ENCODE data around the gene KRTAP1-5. TPM values are rescaled to one million over a fixed set of nuclear protein-coding genes. Genes with fewer than 3 reads are reported as not detected.

Gene KRTAP1-5
- total RNA-seq, 3 donors from 2014 or later = not detected

DNA sequence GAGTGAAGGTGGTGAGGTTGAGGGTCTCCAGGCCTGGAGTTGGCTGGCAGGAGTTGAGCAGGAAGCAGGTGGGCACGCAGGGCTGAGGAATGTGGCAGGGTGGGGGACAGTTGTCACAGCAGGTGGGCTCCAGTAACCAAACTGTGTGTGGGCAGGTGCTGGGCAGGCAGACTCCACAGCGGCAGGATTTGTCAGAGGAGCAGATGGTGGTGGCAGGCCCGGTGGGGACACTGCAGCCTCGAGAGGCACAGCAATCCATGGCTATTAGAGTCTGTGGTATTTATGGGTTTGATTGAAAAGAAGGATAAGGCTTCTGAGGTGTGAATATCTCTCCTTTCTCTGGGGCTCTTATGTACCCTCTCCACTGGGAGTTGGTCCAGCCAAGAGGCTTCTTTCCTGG lies 33.2 kb downstream of the KRTAP1-5 start, which contains the start of gene KRTAP3-3:
KRTAP3-3 (minus strand) TSS at position 326 of the 400 bp plus-strand sequence; CDS start at position 259, 67 bp downstream.
- no peaks in the 10 kb centered on the region for H3K9me3 ChIP-seq
- H3K36me3 ChIP-seq = no peaks in the 10 kb centered on the region
- no peak for DNase-seq (ENCODE audit: low spot score in 2 of 2)
- intact Hi-C loops (cut with DNase I; ENCODE audit: low total_unique reads) = no loop called here
- H3K4me1 ChIP-seq = no peaks in the 10 kb centered on the region
- H3K4me3 ChIP-seq = no peak within 1 kb of the TSS
- no peak for TF ChIP-seq POLR2A (IDR thresholded peaks at IDR 0.05)
- TF ChIP-seq, protein P1, sequence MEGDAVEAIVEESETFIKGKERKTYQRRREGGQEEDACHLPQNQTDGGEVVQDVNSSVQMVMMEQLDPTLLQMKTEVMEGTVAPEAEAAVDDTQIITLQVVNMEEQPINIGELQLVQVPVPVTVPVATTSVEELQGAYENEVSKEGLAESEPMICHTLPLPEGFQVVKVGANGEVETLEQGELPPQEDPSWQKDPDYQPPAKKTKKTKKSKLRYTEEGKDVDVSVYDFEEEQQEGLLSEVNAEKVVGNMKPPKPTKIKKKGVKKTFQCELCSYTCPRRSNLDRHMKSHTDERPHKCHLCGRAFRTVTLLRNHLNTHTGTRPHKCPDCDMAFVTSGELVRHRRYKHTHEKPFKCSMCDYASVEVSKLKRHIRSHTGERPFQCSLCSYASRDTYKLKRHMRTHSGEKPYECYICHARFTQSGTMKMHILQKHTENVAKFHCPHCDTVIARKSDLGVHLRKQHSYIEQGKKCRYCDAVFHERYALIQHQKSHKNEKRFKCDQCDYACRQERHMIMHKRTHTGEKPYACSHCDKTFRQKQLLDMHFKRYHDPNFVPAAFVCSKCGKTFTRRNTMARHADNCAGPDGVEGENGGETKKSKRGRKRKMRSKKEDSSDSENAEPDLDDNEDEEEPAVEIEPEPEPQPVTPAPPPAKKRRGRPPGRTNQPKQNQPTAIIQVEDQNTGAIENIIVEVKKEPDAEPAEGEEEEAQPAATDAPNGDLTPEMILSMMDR (IDR thresholded peaks at IDR 0.05) = no peak
- TF ChIP-seq POLR2AphosphoS5 (IDR thresholded peaks at IDR 0.05) = no peak
- no peak within 1 kb of the TSS for H3K27ac ChIP-seq
- no peaks in the 10 kb centered on the region for H3K27me3 ChIP-seq

DNA sequence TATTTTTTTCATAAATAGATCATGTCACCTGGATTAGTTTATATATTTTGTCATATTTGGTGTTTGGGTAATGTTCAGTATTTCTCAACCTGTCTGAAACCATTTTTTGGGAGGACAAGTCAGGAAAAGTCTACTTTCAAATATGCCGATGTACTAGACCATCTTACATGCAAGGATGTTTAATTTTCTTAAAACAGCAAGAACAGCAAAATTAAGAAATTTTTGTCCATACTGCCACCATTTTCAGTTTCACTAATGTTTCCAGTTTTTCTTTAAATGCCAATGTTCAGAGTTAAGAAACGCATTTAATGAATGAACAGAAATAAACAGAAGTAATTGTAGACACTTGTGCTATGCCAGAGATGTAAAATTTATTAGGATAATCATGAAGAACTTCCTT lies 33.9 kb downstream of the KRTAP1-5 start:
- TF ChIP-seq POLR2AphosphoS5 (IDR thresholded peaks at IDR 0.05) (no peak), POLR2A (IDR thresholded peaks at IDR 0.05) (no peak)
- TF ChIP-seq, protein P1 (IDR thresholded peaks at IDR 0.05) = no peak
- Histone ChIP-seq H3K36me3 (no peaks in the 10 kb centered on the region), H3K27me3 (no peaks in the 10 kb centered on the region), H3K4me3 (no peak overlapping the region), H3K9me3 (no peaks in the 10 kb centered on the region), H3K4me1 (no peaks in the 10 kb centered on the region), H3K27ac (no peak overlapping the region)
- no peak for DNase-seq (ENCODE audit: low spot score in 2 of 2)
- intact Hi-C loops (cut with DNase I; ENCODE audit: low total_unique reads) = no loop called here

DNA sequence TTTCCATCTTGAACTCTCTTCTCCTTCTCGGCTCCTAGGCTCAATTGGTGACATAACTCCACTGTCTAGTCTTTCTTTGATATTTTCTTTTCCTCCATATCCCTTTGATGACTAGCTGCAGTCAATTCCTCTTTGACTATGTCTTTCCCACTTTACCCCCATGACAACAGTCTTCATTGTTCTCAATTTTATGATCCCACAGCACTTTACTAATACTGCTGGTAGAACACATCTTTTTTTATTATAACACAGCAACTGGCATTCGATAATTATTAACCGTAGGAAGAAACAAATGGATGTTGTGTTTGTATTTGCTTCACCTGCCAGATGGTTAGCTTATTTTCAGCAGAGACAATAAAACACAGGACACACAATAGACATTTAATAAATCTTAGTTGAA lies 34.3 kb downstream of the KRTAP1-5 start:
- no peaks in the 10 kb centered on the region for H3K9me3 ChIP-seq
- DNase-seq (ENCODE audit: low spot score in 2 of 2) = no peak
- no peak for TF ChIP-seq POLR2A (IDR thresholded peaks at IDR 0.05)
- TF ChIP-seq POLR2AphosphoS5 (IDR thresholded peaks at IDR 0.05) = no peak
- TF ChIP-seq, protein P1 (IDR thresholded peaks at IDR 0.05) = no peak
- no peaks in the 10 kb centered on the region for H3K36me3 ChIP-seq
- H3K4me3 ChIP-seq = no peak overlapping the region
- H3K4me1 ChIP-seq = no peaks in the 10 kb centered on the region
- no peak overlapping the region for H3K27ac ChIP-seq
- intact Hi-C loops (cut with DNase I; ENCODE audit: low total_unique reads) = no loop called here
- no peaks in the 10 kb centered on the region for H3K27me3 ChIP-seq

DNA sequence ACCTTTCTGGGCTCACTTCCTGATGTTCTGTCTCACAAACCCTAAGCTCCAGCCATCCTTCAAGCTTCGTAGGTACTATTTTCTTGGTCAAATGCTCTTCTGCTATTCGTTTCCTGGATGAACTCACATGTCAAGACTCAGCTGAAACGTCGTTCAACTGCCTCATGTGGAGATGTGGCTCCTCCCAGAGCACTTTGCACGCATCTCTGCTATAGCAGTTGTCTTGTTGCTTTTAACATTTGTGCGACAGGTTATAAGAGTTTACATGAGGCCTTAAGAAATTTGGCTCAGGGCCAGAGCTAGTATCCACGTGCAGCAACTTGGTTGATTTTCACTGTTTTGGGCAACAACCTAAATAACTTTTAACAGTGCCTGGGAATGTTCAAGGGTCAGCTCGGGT lies 40.1 kb downstream of the KRTAP1-5 start:
- intact Hi-C loops (cut with DNase I; ENCODE audit: low total_unique reads) = no loop called here
- H3K27me3 ChIP-seq = no peaks in the 10 kb centered on the region
- TF ChIP-seq POLR2AphosphoS5 (IDR thresholded peaks at IDR 0.05) = peak in 1 of 3 donors; percentile 15
- no peak for TF ChIP-seq POLR2A (IDR thresholded peaks at IDR 0.05)
- H3K4me3 ChIP-seq = no peak overlapping the region
- no peaks in the 10 kb centered on the region for H3K9me3 ChIP-seq
- peak overlapping the region in 1 of 2 donors; percentile 54 for H3K27ac ChIP-seq
- no peak for DNase-seq (ENCODE audit: low spot score in 2 of 2)
- H3K36me3 ChIP-seq = no peaks in the 10 kb centered on the region
- H3K4me1 ChIP-seq = no peaks in the 10 kb centered on the region

DNA sequence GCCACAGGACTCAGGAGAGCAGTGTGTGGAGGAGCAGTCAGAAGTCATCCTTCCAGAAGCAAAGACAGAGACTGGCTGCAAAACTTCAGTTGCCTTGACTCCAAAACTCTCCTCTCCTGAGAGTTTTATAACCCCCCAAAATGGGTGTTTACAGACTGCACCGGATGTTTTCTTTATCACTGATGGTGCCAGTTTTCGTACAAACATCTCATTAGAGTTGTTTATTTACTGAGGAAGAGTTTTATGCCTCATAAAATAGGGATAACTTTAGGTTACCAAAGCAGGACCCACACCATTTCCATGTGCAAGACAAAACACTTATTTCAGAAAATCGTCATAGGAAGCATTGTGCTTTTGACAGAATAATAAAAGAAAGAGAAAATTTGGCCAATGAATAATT lies 42.8 kb downstream of the KRTAP1-5 start, which contains the start of gene KRT40:
KRT40 (minus strand) TSS at position 101 of the 400 bp plus-strand sequence; CDS start at position 48, 53 bp downstream.
- Histone ChIP-seq H3K27ac (no peak within 1 kb of the TSS), H3K36me3 (no peaks in the 10 kb centered on the region), H3K9me3 (no peaks in the 10 kb centered on the region), H3K27me3 (no peaks in the 10 kb centered on the region), H3K4me3 (no peak within 1 kb of the TSS), H3K4me1 (no peaks in the 10 kb centered on the region)
- DNase-seq (ENCODE audit: low spot score in 2 of 2) = no peak
- TF ChIP-seq POLR2A (IDR thresholded peaks at IDR 0.05) = no peak
- TF ChIP-seq POLR2AphosphoS5 (IDR thresholded peaks at IDR 0.05) = no peak
- TF ChIP-seq, protein P1 (IDR thresholded peaks at IDR 0.05) = no peak
- intact Hi-C loops (cut with DNase I; ENCODE audit: low total_unique reads) = loop anchor here (5.0 kb wide), 1 partner anchor 118 kb away; the partner anchor contains the start of gene KRTAP4-16
